Left cardiac atrium (tissue), 4 donors: ENCODE measurements around the gene THAP7. TPM values are rescaled to one million over a fixed set of nuclear protein-coding genes. Genes with fewer than 3 reads are reported as not detected.
"Not testable (repeated sequence)": the region's sequence is repeated elsewhere in the genome, so short reads cannot be mapped to it uniquely, and the experiment has no call there.

Source experiments
- ATAC-seq, 2 donors: fragments of 200-7000 bp; cut with Tn5 transposase; one replicate each; pipeline ENCODE4 v1.9.1; 2020; ENCODE audit warnings: mild to moderate bottlenecking in 2 of 2, moderate library complexity in 2 of 2
- DNase-seq: peaks from one replicate; pipeline ENCODE4 v3.0.0-alpha.2; 2020
- intact Hi-C, 2 donors: fragments of 100-400 bp; cut with DNase I; formaldehyde crosslinking; loops; one replicate each; pipeline versions ENCODE4 v1.14.1 to v1.15.1; 2022 to 2023
- long read RNA-seq: library from polyadenylated mRNA; unstranded; transcript quantifications from one replicate; pipeline ENCODE4 v2.0.0, GENCODE V29; 2021
- total RNA-seq, 2 donors: library from RNA; stranded (reverse); fragmentation: NEBNext Ultra II Directional; extraction: Animal tissue kit (Norgen Biotek cat#: 25700); gene quantifications; one replicate each; pipeline ENCODE4 v1.2.1, GENCODE V29; 2021
- donor health status: DM: no; HTN: yes; CAD: no.
- donor health status: DM: no; HTN: yes; CAD: no; lungs with severe emphysema.
- donor health status: DM: yes; HTN: yes; CAD: no.
- donor health status: Dilated cardiomyopathy.

The THAP7 gene, protein sequence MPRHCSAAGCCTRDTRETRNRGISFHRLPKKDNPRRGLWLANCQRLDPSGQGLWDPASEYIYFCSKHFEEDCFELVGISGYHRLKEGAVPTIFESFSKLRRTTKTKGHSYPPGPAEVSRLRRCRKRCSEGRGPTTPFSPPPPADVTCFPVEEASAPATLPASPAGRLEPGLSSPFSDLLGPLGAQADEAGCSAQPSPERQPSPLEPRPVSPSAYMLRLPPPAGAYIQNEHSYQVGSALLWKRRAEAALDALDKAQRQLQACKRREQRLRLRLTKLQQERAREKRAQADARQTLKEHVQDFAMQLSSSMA
- total RNA-seq, result 10 to 100 TPM; 20.9 to 22.1 TPM
- long read RNA-seq, transcript THAP7-204 (2 exons, 1,809 nt), result major isoform, 12 of 26 reads
- long read RNA-seq, transcript THAP7-208 (3 exons, 1,957 nt), result minor isoform, 8 of 26 reads
- long read RNA-seq, partial matches to known transcripts, result 0 of 26 reads
- long read RNA-seq, other reads (novel, unspliced or antisense), result 3 of 26 reads

GRCh38 chr22:21001601-21002325 lies at the start of gene THAP7:
TSS of gene THAP7 (minus strand) at chr22:21002118. CDS start at chr22:21001911, 207 bp downstream.
- DNase-seq, result peak; percentile 98
- intact Hi-C loops, result no loop called here
- ATAC-seq, result peak; percentile 96 to 97

DNA sequence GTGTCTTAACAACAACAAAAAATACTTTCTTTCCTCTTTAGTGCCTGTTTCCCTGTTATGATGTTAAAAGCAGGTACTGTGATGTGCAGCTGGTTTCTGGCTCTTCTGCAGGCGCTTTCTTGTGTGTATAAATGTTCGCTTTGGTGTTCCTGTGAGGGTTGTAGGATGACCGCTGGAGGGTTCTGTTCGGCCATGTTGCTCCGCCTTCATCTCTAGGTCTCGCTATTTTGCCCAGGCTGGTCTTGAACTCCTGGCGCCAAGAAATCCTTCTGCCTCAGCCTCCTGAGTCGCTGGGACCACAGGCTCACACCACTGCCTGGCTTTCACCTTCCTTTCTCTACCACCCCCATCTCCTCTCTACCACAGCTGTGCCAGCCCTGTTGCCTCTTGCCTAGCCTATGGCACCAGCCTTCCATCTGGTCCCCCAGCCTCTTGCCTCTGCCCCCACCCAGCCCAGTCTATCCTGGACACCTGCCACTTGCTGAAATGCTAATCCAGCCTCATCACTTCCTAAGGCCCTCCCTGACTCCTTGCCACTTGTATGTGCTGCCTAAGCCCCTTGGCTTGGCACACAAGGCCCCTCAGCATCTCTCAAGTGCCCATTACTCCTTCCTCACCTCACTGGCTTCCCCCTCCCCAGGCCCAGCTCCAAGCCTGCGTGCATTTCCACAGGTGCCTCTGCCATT lies 49.4 kb upstream of the THAP7 start:
- intact Hi-C loops, result no loop called here
- no peak for ATAC-seq
- DNase-seq, result no peak

DNA sequence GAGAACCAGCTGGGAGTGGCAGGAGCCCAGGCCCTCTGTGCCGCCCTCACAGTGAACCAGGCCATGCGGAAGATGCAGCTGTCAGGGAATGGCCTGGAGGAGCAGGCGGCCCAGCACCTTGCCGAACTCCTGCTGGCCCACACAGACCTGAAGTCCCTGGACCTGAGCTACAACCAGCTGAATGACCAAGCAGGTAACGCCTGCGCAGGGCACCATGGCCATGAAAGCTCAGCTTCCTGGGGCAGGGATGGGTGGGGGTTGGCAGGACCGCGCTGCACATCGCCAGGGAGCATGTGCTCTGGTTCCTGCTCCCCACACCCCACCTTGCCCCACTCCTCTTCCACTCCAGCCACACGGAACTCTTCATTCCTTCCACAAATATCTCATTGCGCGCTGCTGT lies 47.0 kb upstream of the THAP7 start:
- DNase-seq, ATAC-seq, intact Hi-C loops: not testable (repeated sequence)

DNA sequence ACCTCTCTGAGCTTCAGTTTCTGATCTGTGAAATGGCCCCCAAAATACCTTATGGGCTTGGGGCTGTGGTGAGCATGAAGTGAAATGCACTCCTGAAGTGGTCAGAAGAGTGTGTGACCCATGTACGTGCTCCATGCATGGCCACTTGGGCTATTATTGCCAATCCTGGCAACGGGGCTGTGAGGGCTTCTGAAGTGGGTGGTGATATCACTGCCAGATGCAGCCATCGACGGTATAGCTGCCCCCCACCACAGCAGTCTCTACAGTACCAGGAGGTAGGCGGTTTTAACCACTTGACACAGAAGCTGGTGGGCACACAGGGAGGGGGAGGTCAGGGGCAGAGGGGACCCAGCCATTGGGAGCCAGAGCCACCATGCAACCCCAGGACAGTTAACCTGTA lies 46.5 kb upstream of the THAP7 start:
- intact Hi-C loops, ATAC-seq, DNase-seq: not testable (repeated sequence)

GRCh38 chr22:21047730-21048129 lies 45.8 kb upstream of the THAP7 start:
- ATAC-seq, result no peak
- intact Hi-C loops, result no loop called here
- DNase-seq, result no peak

DNA sequence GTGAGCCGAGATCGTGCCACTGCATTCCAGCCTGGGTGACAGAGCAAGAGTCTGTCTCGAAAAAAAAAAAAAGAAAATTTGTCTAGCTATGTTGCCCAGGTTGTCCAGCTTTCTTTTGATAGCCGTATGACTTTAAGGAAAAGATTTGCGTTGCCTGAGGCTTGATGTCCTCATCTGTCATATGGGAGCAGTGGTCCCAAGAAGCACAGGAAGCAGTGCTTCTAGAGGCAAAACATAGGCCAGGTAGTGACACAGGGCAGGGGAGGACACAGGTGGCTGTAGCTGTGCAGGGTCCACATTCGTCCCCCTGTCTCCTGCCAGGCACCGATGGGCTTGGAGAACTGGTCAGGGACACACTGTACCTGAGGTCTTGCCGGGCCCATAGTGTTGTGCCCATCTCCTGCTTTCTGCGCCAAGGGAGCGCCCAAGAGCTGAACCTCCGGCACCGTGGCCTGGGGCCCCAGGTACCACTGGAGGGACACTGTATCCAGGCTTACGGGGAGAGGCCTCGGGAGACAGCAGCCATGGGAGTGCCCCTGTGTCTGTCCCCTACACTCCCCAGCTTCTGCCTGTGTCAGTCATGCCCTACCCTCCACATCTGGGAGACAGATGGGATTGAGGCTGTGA lies 45.2 kb upstream of the THAP7 start:
- intact Hi-C loops, result no loop called here

GRCh38 chr22:21045585-21046294 lies 43.8 kb upstream of the THAP7 start, which contains the start of gene LRRC74B:
TSS of gene LRRC74B (plus strand) at chr22:21045946. CDS start at chr22:21045987, 41 bp downstream.
- ATAC-seq (peak; percentile 97 to 98), DNase-seq (peak; percentile 91)
- intact Hi-C loops, result no loop called here

More for the DNA sequence above, 45.2 kb upstream of the THAP7 start:
- ATAC-seq, result no peak
- peak; percentile 5 for DNase-seq

DNA sequence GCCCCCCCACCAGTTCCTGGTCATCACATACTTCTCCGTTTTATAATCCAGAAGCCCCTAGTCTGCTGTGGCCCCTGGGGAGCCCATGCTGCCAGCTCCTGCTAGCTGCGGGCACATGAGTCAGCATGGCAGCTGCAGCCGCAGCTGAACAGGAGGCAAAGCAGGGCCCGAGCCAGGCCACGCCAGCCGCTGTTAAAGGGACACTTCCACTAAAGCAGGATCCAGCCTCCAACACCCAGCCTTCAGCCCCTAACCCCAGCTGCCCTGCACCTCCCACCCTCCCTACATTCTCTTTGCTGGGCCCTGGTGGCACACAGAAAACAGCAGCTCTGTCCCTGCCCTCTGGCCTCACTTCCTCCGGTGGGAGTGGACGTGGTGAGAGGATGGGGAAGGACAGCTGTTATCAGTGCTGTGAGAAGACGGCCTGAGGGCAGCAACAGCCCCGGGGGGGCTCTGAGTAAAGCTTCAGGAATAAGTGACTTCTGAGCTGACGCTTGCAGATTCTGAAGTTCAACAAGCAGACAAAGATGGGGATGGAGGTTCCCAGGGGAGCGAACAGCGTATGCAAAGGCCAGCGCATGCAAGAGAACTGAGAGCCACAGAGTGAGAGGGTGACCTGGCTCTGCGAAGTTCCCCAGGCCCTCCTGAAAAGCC lies 43.1 kb upstream of the THAP7 start:
- intact Hi-C loops, result no loop called here
- DNase-seq (peak; percentile 31), ATAC-seq (peak; percentile 48 to 79)

- intact Hi-C loops, result no loop called here
- ATAC-seq, result no peak
- DNase-seq, result no peak
Measured at GRCh38 chr22:21043860-21044535, 42.1 kb upstream of the THAP7 start.

DNA sequence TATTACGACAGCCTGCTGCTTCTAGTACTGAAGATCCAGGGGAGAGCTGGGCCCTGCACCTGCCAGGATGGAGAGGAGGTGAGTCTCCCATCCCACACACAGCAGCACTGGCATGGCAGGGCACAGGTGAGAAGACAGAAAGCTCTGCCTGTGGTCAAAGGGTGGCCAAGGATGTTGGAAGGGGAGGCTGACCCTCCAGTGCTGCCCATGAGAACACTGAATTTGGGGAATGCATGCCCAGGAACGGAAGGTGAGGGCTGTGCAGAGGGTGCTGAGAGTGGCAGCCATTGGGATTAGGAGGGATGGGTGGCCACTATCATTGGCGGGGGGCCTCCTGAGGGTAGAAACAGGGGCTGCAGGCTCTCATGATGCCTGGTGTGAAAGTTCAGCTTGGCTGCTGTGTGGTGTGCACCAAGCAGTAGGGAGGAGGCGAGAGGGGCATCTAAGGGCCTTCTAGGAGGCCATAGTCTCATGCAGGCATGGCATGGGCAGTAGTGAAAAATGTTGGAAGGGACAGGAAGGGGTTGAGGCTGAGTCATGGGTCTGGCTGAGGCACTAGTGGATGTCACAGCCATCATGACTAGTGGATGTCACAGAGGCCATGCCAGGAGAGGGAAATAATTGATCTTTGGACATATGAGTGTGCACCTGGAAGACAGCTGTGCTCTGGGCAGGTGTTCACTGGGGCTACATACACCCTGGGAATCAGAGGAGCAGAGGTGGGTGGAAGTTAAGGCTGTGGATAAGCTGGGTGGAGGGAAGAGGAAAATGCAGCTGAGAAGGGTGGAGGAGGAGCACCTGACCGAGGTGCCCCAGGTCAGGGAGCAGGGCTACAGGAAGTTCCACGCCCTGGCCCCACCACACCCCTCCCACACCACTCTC lies 41.3 kb upstream of the THAP7 start:
- no peak for ATAC-seq
- intact Hi-C loops, result no loop called here
- no peak for DNase-seq

- DNase-seq, result no peak
- no peak for ATAC-seq
- intact Hi-C loops, result no loop called here
Measured at GRCh38 chr22:21041937-21042336, 40.0 kb upstream of the THAP7 start.

GRCh38 chr22:21039158-21039557 lies 37.2 kb upstream of the THAP7 start:
- DNase-seq, ATAC-seq, intact Hi-C loops: not testable (repeated sequence)

DNA sequence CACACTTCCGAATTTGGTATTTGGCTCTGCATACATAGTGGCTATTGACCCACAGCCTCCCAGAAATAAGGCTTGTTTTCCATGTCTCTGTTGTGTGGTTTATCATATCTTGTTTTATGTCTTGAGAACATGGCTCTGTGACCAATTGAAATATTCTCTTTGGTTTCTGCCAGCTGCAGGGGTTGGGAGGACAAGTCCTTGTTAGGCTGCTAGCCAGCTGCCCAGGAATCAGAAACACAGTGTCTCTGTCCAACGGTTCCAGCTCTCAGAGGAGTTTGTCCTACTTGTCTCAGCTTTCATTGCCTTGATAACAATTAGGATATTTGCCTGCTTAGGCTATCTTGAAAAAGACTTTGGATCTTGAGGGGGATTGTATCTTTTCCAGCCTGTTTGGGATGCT lies 36.5 kb upstream of the THAP7 start:
- DNase-seq, result no peak
- intact Hi-C loops, result no loop called here
- ATAC-seq, result peak; percentile 45 to 68

- DNase-seq, result no peak
- no peak for ATAC-seq
- intact Hi-C loops, result no loop called here
Measured at GRCh38 chr22:21034989-21035388, 33.1 kb upstream of the THAP7 start.

- intact Hi-C loops, result no loop called here
- ATAC-seq (no peak), DNase-seq (no peak)
Measured at GRCh38 chr22:21033895-21034294, 32.0 kb upstream of the THAP7 start.

DNA sequence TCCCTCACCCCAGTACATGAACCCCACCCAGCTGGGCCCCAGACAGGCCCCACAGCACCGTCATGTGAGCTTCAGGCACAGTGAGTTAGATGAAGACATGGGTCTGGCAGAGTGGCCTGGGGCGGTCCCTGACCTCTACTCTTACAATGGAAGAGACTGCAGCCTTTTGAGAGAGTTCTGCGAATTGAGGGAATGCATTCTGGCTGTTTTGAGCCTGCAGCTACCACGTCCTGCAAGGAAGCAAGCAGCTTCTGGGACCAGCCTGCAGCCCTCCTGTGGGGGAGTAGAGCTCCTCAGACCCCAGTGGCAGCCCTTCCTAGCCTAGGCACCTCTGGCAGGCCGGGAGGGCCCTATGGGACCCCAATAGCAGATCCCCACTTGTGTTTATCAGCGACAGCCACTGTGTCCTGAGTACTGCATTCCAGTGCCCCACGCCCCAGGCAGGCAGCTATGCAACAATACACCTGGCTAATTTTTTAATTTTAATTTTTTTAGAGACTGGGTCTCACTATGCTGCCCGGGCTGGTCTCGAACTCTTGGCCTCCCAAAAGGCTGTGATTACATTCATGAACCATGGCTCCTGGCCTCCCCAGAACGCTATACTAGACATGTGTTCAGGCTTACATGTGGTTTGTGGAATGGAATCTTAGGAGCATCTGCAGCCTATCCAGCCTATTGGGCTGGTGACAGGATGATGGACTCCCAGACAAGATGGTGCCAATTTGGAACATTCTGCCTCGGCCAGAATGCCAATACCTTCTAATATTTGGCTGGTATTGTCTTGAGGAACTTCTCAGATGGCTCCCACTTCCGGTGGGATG lies 31.2 kb upstream of the THAP7 start:
- DNase-seq (no peak), ATAC-seq (peak in 1 of 2 donors; percentile 28)
- intact Hi-C loops, result no loop called here
